Suprapubic skin (tissue), 4 donors: ENCODE measurements around the gene MEIS1.

Experiments
- POLR2A ChIP-seq, 2 donors: fragments of 450-650 bp; IDR thresholded peaks; one replicate each; pipeline ENCODE4 v1.6.1; 2017; ENCODE audit warnings: antibody characterized with exemption in 2 of 2, mild to moderate bottlenecking in 2 of 2, moderate library complexity in 2 of 2
- POLR2AphosphoS5 ChIP-seq, 3 donors: sonication (generic); formaldehyde crosslinking; IDR thresholded peaks; one replicate each; pipeline ENCODE4 v1.6.1; 2017; ENCODE audit warnings: antibody characterized with exemption in 3 of 3

DNA sequence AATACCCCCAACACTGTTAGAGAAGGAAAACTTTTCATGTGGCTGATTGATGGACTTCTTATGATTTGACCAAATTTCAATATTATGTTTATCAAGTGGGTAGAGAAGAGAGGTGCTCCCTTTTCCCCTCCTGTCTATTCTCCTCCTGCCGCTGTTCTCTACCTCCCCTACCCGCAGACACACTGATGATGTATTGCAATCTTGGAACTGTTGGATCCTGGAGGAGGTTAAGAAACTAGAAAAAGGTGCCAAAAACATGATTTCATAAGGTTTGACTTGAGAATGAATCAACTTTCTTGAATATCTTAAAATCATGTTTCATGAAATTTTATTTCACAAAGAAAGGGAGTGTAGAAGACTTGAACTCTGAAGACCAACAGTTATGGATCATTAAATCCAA, 125.8 kb downstream of the MEIS1 start:
- no peak for TF ChIP-seq POLR2A (IDR thresholded peaks at IDR 0.05)
- TF ChIP-seq POLR2AphosphoS5 (IDR thresholded peaks at IDR 0.05): no peak
